ENCODE measurements around the gene CNTNAP5. TPM values are rescaled to one million over a fixed set of nuclear protein-coding genes. Genes with fewer than 3 reads are reported as not detected.

The CNTNAP5 gene
- polyA plus RNA-seq, 1 experiment, result not detected

GRCh38 chr2:124257120-124257519, 232.0 kb downstream of the CNTNAP5 start:
- ChIA-PET CTCF (no interaction called here), POLR2A (no interaction called here)

GRCh38 chr2:124258140-124258880, 233.2 kb downstream of the CNTNAP5 start:
- ChIA-PET POLR2A (no interaction called here), CTCF (no interaction called here)
- peak; percentile 39 for DNase-seq (ENCODE audit: low read depth)

More at GRCh38 chr2:124257120-124257519, 232.0 kb downstream of the CNTNAP5 start:
- no peaks in the 10 kb centered on the region for H3K36me3 ChIP-seq (ENCODE audit: control insufficient read depth, insufficient read depth, low read length)
- no peaks in the 10 kb centered on the region for H3K27me3 ChIP-seq (ENCODE audit: control insufficient read depth, insufficient read depth, low read length)
- H3K4me3 ChIP-seq (ENCODE audit: low read depth, low read length), result no peak overlapping the region
- DNase-seq (ENCODE audit: low read depth), result no peak
- TF ChIP-seq CTCF (IDR thresholded peaks at IDR 0.05; ENCODE audit: insufficient read depth, low read depth, low read length), result no peak

GRCh38 chr2:124261456-124261855, 236.4 kb downstream of the CNTNAP5 start:
- H3K4me3 ChIP-seq (ENCODE audit: low read depth, low read length), result no peak overlapping the region
- no peak for TF ChIP-seq CTCF (IDR thresholded peaks at IDR 0.05; ENCODE audit: insufficient read depth, low read depth, low read length)
- POLR2A ChIA-PET, result no interaction called here
- no peaks in the 10 kb centered on the region for H3K36me3 ChIP-seq (ENCODE audit: control insufficient read depth, insufficient read depth, low read length)
- no peak for DNase-seq (ENCODE audit: low read depth)
- CTCF ChIA-PET, result no interaction called here
- no peaks in the 10 kb centered on the region for H3K27me3 ChIP-seq (ENCODE audit: control insufficient read depth, insufficient read depth, low read length)

More at GRCh38 chr2:124258140-124258880, 233.2 kb downstream of the CNTNAP5 start:
- Histone ChIP-seq H3K4me3 (ENCODE audit: low read depth, low read length) (no peak overlapping the region), H3K36me3 (ENCODE audit: control insufficient read depth, insufficient read depth, low read length) (no peaks in the 10 kb centered on the region), H3K27me3 (ENCODE audit: control insufficient read depth, insufficient read depth, low read length) (no peaks in the 10 kb centered on the region)
- no peak for TF ChIP-seq CTCF (IDR thresholded peaks at IDR 0.05; ENCODE audit: insufficient read depth, low read depth, low read length)

DNA sequence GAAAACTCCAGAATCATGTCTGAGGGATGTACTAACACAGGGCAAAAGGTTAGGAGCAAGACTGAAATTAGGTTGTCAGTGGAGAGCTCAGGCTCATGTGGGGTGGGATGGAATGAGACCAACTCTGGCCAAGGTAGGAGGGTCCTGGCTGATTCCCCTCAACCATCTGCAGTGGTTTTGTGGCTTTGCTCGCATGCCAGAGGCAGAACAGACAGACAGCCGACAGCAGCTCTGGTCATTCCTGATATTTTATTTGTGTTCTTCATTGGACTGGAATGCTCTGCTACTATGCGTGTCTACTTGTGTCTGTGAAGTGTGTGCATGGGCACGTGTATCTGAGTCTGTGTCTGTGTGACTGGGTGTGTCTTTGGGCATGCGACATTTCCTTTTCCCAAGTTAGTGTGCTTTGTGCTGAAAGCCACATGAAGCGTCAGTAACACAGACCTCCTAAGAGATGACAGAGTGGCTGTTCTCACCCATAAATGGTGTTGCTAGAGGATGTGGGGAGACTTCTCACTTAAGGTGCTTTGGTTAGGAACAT, 239.5 kb downstream of the CNTNAP5 start:
- POLR2A ChIA-PET, result no interaction called here

More for the DNA sequence above, 239.5 kb downstream of the CNTNAP5 start:
- Histone ChIP-seq H3K27me3 (ENCODE audit: control insufficient read depth, insufficient read depth, low read length) (no peaks in the 10 kb centered on the region), H3K36me3 (ENCODE audit: control insufficient read depth, insufficient read depth, low read length) (no peaks in the 10 kb centered on the region), H3K4me3 (ENCODE audit: low read depth, low read length) (no peak overlapping the region)
- no peak for TF ChIP-seq CTCF (IDR thresholded peaks at IDR 0.05; ENCODE audit: insufficient read depth, low read depth, low read length)
- peak; percentile 45 for DNase-seq (ENCODE audit: low read depth)
- CTCF ChIA-PET, result interaction anchor here (0.8 kb wide), 1 partner anchor 13 kb away, joined by 3 read pairs; no protein-coding TSS in a partner anchor

Measured in BJ (cell line).